NCI-H1694 (cell line): ENCODE measurements around the gene IFTAP.

Experiments used
- DNase-seq: peaks from one replicate; lab custom pipeline; 2025; lab: John Stamatoyannopoulos, UW

Gene IFTAP

DNA sequence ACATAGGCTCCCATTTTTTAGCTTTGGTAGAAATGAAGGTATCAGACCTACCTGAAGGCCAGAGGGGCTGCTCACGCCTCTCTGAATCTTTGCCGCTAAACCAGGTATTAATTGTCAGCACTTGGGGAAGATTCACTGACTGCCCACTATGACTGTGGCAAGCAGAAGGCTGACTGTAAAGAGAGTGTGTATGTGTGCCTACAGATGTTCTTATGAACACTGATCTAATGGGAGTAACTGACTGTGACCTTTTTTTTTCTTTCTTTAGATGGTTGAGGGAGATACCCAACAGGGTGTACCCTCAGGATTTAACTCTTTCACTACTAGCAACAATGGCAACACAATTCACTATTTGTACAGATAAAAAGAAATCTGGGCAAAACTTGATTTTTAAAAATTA lies 3.7 kb downstream of the IFTAP start, which contains the start of gene RAG2:
Gene RAG2, minus strand, starts transcription at position 186 of the 400 bp plus-strand sequence. CDS start 4,068 bp downstream, outside the sequence.
- no peak for DNase-seq

DNA sequence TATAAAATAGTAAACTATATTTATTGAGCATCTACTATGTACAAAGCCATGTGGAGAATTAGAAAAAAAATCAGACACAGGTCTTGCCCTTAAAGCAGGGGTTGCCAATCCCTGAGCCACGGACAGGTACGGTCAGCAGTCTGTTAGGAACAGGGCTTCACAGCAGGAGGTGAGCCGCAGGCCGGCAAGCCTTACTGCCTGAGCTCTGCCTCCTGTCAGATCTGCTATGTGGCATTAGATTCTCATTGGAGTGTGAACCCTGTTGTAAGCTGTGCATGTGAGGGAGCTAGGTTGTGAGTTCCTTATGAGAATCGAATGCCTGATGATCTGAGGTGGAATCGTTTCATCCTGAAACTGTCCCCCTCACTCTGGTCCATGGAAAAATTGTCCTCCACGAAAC lies 5.9 kb downstream of the IFTAP start:
- DNase-seq, result no peak

DNA sequence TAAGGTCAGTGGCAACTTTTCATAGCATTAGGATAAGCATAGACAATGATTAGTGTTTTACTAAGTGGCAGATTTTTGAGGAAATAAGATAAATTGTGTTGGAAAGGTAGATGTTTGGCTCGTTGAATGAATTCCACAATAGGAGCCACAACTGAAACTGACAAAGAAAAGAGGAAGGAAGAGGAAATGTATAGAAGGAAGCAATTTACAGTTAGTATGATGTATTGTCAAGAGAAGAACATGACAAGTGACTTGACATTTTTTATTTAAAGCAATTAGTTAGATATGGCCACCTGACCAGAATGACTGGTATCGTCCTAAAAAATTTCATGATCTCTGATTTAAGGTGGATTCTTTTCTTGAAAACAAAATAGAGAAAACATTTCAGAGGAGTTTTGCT lies 6.9 kb downstream of the IFTAP start:
- no peak for DNase-seq

DNA sequence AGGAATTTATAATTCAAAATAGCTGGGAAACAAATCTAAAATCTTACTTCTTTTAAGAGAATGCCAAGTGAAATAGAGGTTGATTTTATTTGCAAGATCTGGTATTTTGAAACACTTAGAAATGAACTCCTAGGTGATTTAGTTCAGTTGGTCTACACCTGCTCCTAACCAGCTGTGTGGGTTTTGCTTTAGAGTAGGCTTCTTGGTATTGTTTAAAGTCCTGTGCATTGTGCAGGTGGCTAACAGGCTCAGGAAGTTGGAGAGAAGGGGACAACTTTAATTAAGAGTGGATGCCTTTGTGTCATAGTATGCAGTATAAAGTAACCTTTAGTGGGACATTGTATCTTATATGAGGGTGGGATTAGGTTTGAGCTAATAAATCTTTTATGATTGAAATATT lies 7.8 kb downstream of the IFTAP start:
- DNase-seq, result no peak

DNA sequence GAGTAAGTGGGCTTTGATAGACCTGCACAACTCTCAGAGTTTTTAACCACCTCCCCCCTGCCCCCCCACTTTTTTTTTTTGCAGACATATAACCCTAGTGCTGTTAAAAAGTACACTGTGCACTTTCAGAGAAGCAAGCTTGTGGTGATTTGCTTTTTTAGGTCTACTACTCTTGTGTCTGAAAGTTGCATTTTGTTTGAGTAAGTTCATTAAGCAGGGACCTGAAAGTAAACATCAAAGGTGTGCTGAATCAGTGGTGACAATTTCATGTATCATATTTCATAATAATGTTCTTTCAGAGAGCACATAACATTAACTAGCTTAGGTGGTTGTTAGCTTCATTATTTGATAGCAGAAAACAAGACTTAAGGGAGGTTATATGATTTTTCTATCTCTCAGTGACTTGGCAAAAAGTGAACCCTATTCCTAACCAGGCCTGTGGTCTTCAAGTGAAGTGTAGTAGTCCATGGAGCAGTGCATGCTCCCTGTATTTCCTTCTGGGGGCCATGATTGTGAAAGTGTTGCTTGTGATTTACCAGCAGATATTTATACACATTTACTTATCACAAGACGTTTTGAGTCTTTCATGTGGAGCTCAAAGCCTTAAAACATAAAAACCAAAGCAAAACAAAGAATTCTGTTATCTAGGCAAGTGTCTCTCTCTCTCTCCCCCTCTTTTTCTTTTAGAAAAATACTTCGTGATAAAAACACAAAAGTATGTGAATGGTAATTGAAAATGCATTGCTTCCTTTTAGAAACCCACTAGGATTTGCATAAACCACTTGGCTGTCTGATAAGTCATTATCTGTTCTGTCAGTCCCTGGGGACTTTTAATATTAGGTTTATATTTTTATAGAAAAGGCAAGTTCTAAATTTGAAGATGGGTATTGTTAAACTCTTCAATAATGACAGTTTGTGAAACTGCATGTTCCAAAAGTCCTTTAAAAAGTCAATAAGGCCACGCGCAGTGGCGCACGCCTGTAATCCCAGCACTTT lies 11.2 kb downstream of the IFTAP start:
- DNase-seq, result no peak

DNA sequence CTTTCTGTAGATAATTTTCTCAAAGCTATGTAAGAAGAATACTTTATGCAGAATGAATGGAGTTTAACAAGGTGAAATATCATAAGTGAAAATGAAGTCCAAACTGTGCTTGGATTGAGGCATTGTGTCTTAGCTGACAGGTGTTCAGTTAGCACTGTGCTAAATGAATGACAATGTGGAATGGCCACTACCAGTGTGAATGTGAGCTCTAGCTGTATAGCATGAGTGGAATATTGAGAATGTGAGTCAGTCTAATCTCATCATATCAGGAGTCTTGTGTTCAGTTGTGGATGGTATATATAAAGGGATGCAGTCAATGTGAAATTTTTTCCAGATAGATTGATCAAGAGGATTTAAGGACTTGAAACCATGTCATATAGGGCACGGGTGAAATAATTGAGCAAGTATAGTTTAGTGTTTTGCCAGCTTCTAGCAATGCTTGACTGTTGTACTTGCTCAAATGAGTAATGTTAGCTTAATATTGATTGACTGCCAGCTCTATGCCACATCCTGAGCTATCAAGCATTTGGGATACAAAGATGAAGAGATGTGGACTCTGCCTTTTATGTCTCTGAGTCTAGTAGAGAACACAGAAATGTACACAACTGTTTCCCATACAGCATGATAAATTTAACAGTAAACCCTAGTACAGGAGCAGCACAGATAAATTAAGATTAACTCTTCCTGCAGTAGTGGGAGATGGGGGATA lies 14.3 kb downstream of the IFTAP start:
- DNase-seq, result no peak

DNA sequence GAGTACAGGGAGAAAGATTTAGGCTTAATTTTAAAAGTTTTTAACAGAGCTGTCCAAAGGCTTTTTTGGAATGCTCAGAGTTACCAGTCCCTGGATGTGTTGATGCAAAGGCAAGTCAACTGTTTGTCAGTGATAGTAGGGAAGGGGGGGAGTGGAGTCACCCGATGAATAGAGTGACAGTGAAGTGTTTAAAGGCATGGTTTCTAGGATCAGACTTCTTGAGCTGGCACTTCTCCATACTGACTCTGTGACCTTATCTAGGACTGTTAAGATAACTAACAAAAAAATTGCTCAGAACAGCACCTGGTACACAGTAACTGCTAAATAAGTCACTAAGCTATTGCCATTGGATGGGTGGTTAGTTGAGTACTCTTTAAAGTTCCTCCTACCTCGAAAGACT lies 15.1 kb downstream of the IFTAP start:
- DNase-seq, result no peak

DNA sequence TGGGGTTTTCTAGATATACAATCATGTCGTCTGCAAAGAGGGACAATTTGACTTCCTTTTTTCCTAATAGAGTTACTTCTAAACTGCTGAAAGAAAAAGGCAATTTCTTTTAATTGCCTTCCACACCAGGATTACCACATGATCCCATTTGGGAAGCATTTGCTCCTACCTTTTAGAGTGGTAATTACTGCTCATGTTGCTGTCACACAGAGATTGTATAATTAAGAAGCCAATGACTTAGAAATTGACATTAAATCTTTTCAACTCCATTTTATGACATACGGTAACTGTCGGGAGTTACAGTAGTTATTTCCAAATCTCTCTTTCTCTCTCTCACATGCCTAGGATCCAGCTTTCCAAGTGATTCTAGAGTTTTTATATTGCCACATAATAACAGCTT lies 21.5 kb downstream of the IFTAP start:
- no peak for DNase-seq

DNA sequence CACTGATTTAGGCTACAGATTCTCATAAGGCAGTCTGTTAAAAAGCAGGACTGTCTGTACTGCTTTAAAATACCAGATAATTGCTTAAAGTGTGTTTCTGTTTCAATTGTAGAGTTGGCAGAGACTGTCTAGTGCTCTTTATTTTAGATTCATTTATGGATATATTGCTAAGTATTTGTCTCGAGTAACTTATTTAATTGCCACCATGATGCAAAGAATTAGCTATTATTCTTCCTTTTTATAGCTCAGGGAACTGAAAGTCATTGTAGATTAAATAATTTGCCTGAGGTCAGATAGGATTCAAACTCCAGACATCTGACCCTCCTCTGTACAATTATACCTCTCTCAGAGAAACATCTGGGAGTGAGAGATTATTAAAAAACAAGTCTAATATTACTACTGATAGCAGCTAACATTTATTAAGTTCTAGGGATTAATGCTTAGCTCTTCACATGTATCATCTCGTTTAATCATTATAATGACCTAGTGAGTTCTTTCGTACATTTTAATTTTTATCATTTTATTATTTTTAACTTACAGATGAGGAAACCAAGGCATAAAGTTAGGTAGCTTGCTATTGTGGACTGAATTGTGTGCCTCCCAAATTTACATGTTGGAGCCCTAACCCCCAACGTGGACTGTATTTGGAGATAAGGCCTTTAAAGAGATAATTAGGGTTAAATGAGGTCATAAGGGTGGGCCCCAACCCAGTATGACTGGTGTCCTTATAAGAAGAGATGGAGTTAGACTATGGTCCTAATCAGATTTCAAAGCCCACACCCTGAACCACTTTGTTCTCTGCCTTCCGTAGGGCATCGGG lies 23.5 kb downstream of the IFTAP start:
- no peak for DNase-seq

DNA sequence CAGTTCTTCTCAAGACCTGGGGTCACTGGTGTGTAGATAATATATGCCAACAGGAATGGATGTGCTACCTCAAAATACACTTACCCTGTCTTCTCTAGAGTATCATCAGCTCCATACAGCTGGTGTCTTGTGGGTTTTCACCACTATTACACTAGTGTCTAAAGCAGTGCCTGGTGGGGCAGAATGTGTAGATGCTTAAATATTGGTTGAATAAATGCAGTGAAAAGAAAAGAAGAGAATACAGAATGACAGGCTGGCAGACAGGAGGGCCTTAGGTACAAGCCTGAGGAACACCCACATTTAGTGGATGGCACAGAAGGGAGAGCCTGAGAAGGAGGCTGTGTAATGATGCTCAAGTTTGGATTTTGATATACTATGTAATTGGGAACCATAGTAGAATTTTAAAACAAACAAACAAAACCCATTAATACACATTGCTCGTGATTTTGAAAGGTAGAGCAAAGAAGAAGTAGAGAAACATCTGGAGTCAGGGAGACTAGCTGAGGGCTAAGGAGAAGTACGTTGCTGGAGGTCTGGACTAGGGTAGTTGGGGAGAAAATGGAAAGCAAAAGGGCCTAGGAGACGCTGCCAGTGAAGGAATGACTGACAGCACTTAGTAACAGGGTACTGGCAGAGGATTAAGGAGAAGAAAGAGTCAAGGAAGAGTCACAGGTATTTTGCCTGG lies 24.2 kb downstream of the IFTAP start:
- no peak for DNase-seq

DNA sequence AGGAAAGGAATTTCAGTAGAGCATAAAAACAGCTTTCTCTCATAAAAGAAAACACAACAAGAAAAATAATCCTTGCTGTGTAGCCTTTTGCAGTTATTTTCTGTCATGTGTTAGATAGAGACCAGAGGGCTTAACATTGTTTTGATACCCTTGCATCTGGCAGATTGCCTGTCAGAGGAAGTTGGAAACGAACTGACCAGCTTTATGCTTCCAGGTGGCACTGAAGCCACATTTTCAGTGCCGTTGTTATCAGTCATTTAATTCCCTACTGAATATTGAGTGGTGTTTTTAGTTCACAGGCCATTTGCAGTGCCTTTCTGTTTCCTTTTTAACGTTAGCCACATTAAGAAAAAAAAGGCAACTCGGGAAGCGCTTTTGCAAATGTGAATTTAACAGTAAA lies 25.2 kb downstream of the IFTAP start:
- no peak for DNase-seq

DNA sequence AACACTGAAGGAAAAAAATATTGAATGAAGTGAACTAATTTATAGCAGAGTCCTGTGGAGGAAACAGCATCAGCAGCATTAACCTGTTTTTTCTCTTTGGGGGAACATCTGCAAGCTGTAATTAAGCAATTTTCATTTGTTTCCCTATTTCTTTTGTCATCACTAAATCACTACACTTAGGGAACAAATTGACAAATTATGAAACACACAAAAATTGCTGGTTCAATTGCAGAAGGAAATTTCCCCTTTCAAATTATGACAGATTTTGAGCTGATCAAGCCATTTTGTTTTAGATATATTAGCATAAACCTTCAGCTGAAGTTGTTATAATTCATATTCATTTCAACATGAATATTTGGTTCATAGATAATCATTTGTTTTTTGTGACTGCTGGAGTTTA lies 25.9 kb downstream of the IFTAP start:
- no peak for DNase-seq

DNA sequence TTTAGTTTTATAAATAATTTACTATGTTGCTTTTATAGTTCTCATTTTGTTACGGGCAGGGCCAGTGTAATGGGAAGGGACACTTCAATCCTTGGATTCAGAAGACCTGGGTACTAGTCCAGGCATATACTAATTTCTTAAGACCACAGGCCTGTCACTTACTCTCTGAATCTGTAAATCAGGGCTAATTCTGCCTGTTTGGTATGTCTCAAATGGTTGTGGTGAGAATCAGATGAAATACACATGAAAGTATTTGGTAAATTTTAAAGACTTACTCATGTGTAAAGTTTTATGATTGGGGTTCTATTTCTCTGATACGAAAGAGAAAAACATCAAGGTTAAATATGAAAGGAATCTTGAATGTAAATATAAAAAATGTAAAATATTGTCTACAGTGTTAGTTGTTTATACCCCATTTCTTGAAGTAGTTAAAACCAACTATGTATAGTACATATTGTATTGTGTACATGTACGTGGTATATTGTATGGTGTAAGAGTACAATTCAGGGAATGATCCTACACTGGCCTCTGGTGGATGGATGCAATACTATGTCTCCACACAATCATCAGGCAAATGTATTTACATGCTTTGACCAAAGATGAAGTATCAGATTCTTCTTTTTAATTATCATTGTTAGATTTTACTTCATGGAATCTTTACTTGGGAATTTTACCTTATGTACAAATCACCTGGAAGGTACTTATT lies 28.3 kb downstream of the IFTAP start:
- DNase-seq, result peak; percentile 0

DNA sequence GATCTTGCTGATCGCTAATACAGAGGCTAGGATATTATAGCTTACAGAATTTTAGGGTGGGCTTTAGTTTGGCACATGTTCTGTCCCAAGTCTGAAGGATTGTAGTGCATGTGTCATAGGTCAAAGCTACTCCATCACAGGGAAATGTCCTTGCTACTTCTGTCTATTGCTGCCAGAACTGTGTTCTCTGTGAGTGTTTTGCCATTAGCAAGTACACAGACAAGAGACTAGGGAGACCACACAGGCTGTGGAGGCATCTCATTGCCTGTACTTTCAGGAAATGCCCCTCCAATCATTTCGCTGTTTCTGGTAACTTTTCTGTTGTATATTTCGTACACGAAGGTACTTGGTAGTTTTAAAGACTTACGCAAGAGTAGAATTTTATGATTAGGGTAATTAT lies 29.2 kb downstream of the IFTAP start:
- DNase-seq, result no peak

DNA sequence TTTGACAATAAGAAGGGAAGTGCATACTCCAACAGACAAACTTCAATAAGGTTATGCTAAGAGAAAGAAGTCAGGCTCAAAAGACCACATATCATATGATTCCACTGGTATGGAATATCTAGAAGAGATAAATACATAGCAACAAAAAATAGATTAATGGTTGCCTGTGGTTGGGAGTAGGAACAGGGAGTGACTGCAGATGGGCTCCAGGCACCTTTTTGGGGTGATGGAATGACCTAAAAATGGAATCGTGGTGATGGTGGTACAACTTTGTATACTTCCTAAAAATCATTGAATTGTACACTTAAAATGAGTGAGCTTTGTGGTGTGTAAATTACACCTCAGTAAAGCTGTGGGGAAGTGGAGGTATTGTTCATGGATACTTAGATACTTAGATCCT lies 32.7 kb downstream of the IFTAP start:
- no peak for DNase-seq

DNA sequence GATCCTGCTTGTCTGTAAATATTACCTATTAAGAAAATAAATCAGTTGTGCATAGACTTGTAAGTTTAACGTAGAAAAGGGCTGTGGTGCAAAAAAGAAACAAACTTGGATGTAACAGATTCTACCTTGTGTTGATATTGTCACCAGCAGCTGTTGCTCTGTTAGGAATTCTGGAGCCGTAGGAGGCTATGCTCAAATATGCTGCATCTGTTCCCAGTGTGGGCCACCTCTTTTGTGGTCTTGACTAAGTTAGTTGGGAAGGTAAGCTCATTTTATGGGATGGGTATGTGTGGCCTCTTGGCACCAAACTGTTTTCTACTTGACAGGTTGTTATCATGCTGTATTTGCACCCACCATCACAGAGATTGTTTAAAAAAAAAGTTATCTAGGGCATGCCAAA lies 33.2 kb downstream of the IFTAP start:
- no peak for DNase-seq

DNA sequence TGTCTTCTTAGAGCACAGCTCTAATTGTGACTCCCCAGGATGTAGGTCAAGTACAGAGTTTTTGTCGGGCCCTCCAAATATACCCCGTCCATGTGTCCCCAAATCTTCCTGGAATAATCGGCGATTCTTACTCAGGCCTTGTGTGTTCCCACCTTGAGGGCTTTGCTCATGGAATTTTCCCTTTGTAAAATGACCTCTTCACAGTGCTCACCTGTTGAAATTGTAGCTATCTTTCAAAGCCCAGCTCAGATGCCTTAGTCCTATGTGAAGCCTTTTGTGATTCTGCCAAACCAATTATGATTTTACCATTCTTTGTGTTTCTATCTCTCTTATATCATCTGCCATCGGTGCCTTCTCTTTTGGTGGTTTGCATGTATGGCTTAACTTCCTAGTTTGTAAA lies 33.8 kb downstream of the IFTAP start:
- DNase-seq, result no peak

DNA sequence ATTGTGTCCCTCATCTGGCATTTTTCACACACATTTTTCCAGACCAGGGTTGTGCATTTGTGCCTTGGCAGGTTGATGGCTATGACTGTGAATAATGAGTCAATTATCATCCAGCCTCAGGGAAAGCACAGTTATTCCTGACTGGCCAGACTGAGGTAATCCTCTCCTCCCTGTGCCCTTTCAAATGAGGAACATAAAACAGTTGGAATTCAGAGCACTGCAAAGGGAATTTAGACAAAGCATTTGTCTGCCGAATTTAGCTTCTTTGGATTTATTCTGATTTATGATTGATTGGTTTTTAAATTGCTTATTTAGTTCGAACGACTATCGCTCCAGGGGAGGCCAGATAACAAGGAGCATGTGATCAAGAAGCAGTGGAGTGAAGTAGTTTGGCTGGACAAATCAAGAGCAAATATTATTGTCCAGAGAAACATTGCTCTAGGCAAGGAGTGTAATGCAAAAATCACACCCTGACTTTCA lies 34.5 kb downstream of the IFTAP start:
- no peak for DNase-seq

DNA sequence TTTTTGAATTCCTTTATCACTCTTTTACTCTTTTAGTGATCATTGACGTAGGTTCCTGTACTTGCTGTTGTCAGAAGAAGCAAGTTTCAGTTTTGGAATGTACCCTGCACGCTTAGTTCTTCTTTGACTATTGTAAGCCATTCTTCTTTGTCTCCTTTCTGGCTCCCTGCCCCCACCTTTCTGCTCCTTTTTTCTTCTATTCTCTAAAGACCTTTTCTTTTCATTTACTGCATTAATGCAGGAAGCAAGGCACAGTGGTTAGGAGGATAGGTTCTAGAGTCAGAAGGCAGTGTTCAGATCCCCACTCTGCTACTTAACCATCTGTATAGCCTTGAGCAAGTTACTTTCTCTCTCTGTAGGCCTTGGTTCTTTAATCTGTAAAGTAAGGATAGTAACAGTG lies 37.5 kb downstream of the IFTAP start:
- DNase-seq, result no peak

DNA sequence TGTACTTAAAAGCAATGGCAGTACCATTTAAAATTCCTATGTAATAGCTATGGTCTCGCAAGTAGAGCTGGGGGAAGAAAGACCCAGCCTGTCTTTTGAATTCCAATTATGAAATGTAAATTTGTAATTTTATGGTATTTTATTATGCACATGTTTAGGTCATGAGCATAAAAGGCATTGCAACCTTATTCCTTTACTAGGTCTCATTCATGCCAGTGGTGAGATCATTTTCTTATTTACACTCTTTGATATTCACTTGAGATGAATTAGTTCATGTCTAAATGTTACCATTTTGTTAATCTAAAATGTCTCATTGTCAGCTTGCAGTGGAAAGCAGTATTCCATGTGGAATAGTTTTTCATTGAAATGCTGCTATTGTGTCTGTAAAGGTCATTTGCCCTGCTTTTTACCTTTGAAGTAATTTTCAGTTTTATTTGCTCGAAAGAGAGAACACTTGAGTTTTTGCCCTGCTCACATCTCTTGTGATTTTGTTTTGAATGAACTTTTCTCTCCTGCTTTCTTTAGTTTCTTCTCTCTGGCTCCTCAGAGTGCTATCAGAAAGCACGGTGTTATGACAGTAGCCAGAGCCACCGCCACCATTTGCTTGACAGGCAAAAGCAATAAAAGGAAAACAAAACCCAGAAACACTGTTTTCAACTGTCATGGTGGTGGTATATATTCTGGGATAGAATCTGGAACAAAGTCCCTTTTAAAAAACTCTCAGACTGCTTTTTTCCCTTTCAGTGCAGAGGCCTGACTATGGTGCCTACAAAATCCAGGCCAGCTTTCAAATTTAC lies 41.0 kb downstream of the IFTAP start:
- DNase-seq, result no peak
